ENCODE data around the gene SMIM11.

Gene SMIM11

DNA sequence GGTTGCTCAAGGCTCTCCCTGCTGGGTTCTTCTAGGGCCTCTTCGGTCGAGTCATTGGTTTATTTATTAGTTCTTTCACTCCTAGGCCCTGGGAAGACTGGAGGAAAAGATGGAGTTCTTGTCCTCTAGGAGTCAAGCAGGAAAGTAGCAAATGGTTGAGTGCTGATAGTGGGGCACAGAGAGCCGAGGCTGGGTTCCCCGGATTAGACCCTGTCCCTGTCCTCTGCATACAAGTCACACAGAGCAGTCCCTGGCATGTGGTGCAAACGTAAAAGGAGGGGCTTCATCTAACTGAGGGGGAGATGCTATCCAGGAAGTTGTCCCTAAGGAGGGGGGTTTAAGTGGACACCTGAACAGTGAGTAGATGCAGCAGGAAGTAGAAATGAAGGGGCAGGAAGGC lies 30.7 kb upstream of the SMIM11 start:
- H3K4me3 ChIP-seq (ENCODE audit: low read length) = no peak overlapping the region
- DNase-seq (ENCODE audit: low read depth) = no peak
- TF ChIP-seq, protein P1, sequence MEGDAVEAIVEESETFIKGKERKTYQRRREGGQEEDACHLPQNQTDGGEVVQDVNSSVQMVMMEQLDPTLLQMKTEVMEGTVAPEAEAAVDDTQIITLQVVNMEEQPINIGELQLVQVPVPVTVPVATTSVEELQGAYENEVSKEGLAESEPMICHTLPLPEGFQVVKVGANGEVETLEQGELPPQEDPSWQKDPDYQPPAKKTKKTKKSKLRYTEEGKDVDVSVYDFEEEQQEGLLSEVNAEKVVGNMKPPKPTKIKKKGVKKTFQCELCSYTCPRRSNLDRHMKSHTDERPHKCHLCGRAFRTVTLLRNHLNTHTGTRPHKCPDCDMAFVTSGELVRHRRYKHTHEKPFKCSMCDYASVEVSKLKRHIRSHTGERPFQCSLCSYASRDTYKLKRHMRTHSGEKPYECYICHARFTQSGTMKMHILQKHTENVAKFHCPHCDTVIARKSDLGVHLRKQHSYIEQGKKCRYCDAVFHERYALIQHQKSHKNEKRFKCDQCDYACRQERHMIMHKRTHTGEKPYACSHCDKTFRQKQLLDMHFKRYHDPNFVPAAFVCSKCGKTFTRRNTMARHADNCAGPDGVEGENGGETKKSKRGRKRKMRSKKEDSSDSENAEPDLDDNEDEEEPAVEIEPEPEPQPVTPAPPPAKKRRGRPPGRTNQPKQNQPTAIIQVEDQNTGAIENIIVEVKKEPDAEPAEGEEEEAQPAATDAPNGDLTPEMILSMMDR (conservative IDR thresholded peaks at IDR 0.05; ENCODE audit: low read depth, low read length) = no peak

DNA sequence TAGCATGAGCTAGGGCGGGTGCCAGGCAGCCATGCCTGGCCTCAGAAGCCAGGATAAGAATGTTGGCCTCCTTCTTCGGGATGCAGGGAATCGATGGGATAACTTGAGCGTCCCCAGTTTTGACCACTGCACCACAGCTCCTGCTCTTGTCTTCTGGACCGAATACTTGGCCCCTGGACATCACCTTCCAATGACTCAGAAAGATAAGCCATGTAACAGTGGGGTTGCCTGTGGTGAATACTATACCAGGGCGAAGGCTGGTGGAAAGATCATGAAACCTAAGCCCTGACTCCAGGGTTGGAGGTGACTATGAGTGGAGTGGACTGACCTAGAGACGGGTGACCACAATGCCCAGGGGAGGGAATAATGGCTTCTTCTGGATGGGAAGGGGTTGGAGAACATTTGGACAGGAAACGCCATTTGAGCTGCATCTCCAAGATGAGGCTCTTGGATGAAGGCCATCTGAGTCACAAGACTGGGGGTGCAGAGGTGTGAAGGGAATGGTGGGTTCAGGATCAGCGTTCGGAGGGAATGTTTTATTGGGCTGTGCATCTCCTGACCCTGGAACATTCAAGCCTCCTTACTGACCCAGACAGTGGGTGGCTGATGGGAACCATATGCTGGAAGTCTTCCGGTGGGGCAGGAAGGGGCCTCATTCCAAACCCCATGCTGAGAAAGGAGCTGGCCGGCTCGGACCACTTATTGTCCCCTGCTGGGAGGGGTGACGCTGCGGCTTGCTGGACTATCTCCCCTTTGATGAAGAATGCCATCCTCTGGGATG lies 30.0 kb upstream of the SMIM11 start:
- no peak overlapping the region for H3K4me3 ChIP-seq (ENCODE audit: low read length)
- TF ChIP-seq, protein P1 (conservative IDR thresholded peaks at IDR 0.05; ENCODE audit: low read depth, low read length) = no peak
- DNase-seq (ENCODE audit: low read depth) = no peak

- TF ChIP-seq, protein P1 (conservative IDR thresholded peaks at IDR 0.05; ENCODE audit: low read depth, low read length) = no peak
- no peak for DNase-seq (ENCODE audit: low read depth)
- no peak overlapping the region for H3K4me3 ChIP-seq (ENCODE audit: low read length)
Observed at GRCh38 chr21:34345892-34346291, 29.4 kb upstream of the SMIM11 start.

GRCh38 chr21:34348890-34349519 lies 26.3 kb upstream of the SMIM11 start:
- TF ChIP-seq, protein P1 (conservative IDR thresholded peaks at IDR 0.05; ENCODE audit: low read depth, low read length) = no peak
- no peak overlapping the region for H3K4me3 ChIP-seq (ENCODE audit: low read length)
- DNase-seq (ENCODE audit: low read depth) = no peak

GRCh38 chr21:34351786-34352241 lies 23.5 kb upstream of the SMIM11 start:
- TF ChIP-seq, protein P1 (conservative IDR thresholded peaks at IDR 0.05; ENCODE audit: low read depth, low read length) = peak; percentile 76
- no peak overlapping the region for H3K4me3 ChIP-seq (ENCODE audit: low read length)
- DNase-seq (ENCODE audit: low read depth) = no peak

DNA sequence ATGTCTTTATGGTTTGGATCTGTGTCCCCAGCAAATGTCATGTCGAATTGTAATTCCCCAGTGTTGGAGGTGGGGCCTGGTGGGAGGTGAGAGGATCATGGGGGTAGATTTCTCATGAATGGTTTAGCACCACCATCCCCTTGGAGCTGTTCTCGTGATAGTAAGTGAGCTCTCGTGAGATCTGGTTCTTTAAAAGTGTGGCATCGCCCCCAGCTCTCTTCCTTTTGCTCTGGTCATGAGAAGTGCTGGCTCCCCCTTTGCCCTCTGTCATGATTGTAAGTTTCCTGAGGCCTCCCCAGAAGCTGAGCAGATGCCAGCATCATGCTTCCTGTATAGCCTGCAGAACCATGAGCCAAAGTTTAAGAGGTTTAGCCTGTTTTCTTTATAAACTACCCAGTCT lies 22.8 kb upstream of the SMIM11 start:
- TF ChIP-seq, protein P1 (conservative IDR thresholded peaks at IDR 0.05; ENCODE audit: low read depth, low read length) = no peak
- no peak overlapping the region for H3K4me3 ChIP-seq (ENCODE audit: low read length)
- no peak for DNase-seq (ENCODE audit: low read depth)

DNA sequence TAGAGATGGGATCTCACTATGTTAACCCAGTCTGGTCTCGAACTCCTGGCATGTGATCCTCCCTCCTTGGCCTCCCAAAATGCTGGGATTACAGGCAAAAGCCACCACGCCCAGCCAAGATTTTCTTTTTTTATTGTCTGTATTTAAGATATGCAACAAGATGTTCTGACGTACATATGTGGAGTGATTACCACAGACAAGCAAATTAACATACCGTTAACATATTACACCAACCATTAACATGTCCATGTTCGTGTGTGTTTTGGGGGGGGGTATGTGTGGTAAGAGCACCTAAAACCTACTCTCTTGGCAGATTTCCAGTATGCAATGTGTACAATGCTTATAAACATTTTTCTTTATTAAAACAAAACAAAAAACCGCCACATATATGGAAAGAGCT lies 22.1 kb upstream of the SMIM11 start:
- TF ChIP-seq, protein P1 (conservative IDR thresholded peaks at IDR 0.05; ENCODE audit: low read depth, low read length) = no peak

More for the DNA sequence above, 22.1 kb upstream of the SMIM11 start:
- DNase-seq (ENCODE audit: low read depth) = no peak
- no peak overlapping the region for H3K4me3 ChIP-seq (ENCODE audit: low read length)

Data from retinal pigment epithelial cell (primary cell).